Fibroblast of lung (primary cell): ENCODE data around the gene RINL.

Experiments used
- EZH2 ChIP-seq: IDR thresholded peaks from 2 replicates; pipeline ENCODE4 v1.5.1; 2012; ENCODE audit warnings: low read length, control low read depth, mild to moderate bottlenecking; ENCODE audit errors: missing control alignments
- TF ChIP-seq, protein P1 (sequence below), 2 donors: IDR thresholded peaks in 1 of 2; conservative IDR thresholded peaks in 1 of 2; 1 replicate in 1 of 2; 2 replicates in 1 of 2; pipeline ENCODE4 v1.5.1; 2011 to 2012; ENCODE audit warnings: low read length in 2 of 2, control low read depth in 1 of 2, inconsistent platforms in 1 of 2, low read depth in 1 of 2, mild to moderate bottlenecking in 1 of 2

DNA sequence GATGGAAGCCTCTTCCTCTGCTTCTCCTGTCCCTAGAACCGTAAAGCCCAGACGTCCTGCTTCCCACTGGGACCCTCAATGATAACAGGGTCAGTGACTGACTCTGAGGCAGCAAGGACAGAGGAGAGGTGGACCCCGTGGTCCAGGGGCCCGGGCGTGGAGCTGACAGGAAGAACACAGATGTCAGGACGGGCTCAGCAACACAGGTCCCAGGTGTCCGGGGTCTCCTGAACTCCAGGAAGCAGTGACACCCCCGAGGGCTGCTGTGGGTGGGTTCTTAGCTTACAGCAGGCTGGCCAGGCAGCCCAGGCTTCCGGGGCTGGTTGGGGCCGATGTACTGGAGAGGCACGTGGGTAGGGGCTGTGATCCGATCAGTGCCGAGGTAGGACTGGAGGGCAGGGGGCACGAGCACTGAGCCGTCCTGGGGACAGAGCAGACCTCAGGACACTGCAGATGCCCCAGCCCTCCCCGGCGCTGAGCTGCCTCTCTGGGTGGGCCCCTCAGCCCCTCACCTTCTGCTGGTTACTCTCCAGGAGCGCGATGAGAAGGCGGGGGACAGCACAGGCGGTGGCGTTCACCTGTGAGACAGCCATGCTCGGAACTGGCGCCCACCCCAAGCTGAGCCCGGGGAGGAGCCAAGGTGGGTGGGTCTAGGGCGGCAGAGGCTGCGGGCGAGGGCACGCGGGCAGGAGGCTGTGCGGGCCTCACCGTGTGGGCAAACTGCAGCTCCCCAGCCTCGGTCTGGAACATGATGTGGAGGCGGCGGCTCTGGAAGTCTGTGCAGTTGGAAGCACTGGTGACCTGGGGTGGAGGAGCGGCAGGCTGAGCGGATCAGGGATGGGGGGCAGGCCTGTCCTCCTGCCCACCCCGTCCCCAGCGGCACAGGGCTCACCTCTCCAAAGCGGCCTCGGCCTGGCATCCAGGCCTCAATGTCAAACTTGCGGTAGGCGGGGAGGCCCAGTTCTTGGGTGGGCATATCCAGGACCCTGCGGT, 37.5 kb upstream of the RINL start:
- TF ChIP-seq, protein P1, sequence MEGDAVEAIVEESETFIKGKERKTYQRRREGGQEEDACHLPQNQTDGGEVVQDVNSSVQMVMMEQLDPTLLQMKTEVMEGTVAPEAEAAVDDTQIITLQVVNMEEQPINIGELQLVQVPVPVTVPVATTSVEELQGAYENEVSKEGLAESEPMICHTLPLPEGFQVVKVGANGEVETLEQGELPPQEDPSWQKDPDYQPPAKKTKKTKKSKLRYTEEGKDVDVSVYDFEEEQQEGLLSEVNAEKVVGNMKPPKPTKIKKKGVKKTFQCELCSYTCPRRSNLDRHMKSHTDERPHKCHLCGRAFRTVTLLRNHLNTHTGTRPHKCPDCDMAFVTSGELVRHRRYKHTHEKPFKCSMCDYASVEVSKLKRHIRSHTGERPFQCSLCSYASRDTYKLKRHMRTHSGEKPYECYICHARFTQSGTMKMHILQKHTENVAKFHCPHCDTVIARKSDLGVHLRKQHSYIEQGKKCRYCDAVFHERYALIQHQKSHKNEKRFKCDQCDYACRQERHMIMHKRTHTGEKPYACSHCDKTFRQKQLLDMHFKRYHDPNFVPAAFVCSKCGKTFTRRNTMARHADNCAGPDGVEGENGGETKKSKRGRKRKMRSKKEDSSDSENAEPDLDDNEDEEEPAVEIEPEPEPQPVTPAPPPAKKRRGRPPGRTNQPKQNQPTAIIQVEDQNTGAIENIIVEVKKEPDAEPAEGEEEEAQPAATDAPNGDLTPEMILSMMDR (conservative IDR thresholded peaks at IDR 0.05 in 1 of 2, IDR thresholded peaks at IDR 0.05 in 1 of 2; ENCODE audit: low read depth in 1 of 2, low read length in 2 of 2) = no peak
- TF ChIP-seq EZH2 = no peak
